ENCODE results near the gene ZFP2.

DNA sequence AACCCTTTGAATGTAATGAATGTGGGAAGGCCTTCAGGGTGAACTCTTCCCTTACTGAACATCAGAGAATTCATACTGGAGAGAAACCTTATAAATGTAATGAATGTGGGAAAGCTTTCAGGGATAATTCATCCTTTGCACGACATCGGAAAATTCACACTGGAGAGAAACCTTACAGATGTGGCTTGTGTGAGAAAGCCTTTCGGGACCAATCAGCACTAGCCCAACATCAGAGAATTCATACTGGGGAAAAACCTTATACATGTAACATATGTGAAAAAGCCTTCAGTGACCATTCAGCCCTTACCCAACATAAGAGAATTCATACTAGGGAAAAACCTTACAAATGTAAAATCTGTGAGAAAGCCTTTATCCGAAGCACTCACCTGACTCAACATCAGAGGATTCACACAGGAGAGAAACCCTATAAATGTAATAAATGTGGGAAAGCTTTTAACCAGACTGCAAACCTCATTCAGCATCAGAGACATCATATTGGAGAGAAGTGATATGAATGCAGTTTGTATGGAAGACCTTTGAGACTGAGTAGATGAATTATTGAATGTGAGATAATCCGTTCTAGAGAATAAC, 69.8 kb downstream of the ZFP2 start:
- TF ChIP-seq POLR2A (IDR thresholded peaks at IDR 0.05; ENCODE audit: insufficient read depth in 1 of 2, low read depth in 2 of 2, low read length in 2 of 2) (no peak), ZKSCAN1 (IDR thresholded peaks at IDR 0.05; ENCODE audit: low read length) (no peak), RBAK (CRISPR knock-in tag; IDR thresholded peaks at IDR 0.05) (no peak)
- TF ChIP-seq, protein P1, sequence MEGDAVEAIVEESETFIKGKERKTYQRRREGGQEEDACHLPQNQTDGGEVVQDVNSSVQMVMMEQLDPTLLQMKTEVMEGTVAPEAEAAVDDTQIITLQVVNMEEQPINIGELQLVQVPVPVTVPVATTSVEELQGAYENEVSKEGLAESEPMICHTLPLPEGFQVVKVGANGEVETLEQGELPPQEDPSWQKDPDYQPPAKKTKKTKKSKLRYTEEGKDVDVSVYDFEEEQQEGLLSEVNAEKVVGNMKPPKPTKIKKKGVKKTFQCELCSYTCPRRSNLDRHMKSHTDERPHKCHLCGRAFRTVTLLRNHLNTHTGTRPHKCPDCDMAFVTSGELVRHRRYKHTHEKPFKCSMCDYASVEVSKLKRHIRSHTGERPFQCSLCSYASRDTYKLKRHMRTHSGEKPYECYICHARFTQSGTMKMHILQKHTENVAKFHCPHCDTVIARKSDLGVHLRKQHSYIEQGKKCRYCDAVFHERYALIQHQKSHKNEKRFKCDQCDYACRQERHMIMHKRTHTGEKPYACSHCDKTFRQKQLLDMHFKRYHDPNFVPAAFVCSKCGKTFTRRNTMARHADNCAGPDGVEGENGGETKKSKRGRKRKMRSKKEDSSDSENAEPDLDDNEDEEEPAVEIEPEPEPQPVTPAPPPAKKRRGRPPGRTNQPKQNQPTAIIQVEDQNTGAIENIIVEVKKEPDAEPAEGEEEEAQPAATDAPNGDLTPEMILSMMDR (CRISPR knock-in tag; IDR thresholded peaks at IDR 0.05): no peak
